ENCODE measurements around the gene POLR3B. TPM values are rescaled to one million over a fixed set of nuclear protein-coding genes. Genes with fewer than 3 reads are reported as not detected.

The POLR3B gene
- total and polyA plus RNA-seq, 2 of the 13 experiments (the other 11 are each of a cell fraction or from before 2014, with no cell fraction given) = 4.8 to 13.1 TPM

DNA sequence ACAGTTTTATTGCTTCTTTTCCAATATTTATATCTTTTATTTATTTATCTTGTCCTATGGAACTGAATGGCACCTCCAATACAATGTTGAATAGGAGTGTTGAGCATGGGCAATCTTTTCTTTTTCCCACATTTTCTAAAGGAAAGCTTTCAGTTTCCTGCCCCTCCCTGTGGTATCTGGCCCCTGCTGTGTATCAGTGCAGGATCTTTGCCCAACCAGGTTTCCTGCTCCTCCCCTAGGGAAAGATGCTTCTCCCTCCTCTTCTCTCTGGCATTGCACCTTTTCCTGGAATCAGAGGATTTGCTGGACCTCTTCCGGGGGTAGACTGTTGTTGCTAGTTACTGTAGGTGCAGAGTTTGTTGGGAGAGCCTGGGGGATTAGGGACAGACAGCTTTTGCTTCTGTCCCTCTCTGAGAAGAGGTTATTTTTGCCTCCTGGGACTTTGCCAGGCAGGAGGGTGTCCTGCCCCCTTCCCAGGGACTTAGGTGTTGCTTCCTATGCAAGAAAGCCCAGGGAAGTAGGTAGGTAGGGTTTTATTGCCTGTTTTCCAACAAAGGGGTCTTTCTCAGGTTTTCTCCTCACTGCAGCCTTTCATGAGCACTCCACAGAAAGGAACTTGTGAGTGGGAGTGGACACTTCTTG lies 67.6 kb downstream of the POLR3B start:
- Histone ChIP-seq H3K9ac (ENCODE audit: insufficient read depth, low read depth, low read length) (no peak overlapping the region), H3K9me3 (ENCODE audit: low read length) (no peaks in the 10 kb centered on the region), H3K36me3 (replicated peaks in 1 of 2; ENCODE audit: control insufficient read depth in 1 of 2, insufficient read depth in 2 of 2, low read length in 2 of 2) (peaks cover 1 to 24% of the 10 kb centered on the region in 2 experiments; a peak in 4 of 5 replicates), H4K20me1 (ENCODE audit: insufficient read depth, low read length) (no peaks in the 10 kb centered on the region), H2AFZ (ENCODE audit: low read length) (no peak overlapping the region), H3K4me2 (ENCODE audit: low read depth, low read length) (no peak overlapping the region), H3K79me2 (ENCODE audit: insufficient read depth, low read length) (no peaks in the 10 kb centered on the region), H3K4me3 (replicated peaks in 1 of 3; ENCODE audit: insufficient read depth in 1 of 3, low read depth in 2 of 3, low read length in 3 of 3) (no peak overlapping the region), H3K4me1 (ENCODE audit: insufficient read depth, low read length) (0 out of 2 replicates have a peak, but pooled peaks cover under 1% of the 10 kb centered on the region), H3K27me3 (ENCODE audit: control insufficient read depth in 1 of 2, insufficient read depth in 2 of 2, low read length in 2 of 2) (no peaks in the 10 kb centered on the region), H3K27ac (ENCODE audit: extremely low read length, insufficient read depth, low read length) (no peak overlapping the region)
- ChIA-PET CTCF (ENCODE audit: low intra/inter-chr PET ratio, low total read pairs) (no interaction called here), POLR2A (no interaction called here)
- FAIRE-seq = no peak
- no peak for DNase-seq (ENCODE audit: low spot score)
- WGBS (ENCODE audit: low lambda C conversion rate) = 100% methylated on average over 1 of the region's 1 CpG
- intact Hi-C loops (cut with micrococcal nuclease; ENCODE audit: unreplicated experiment) (no loop called here), in situ Hi-C loops (cut with HindIII; ENCODE audit: extremely low pct_ligation_motif_present, low pct_unique_long_range_greater_than_20kb) (no loop called here)
- BruUV-seq (replicated peaks) = no TSS peak
- no peak for ATAC-seq
- TF ChIP-seq, protein P1, sequence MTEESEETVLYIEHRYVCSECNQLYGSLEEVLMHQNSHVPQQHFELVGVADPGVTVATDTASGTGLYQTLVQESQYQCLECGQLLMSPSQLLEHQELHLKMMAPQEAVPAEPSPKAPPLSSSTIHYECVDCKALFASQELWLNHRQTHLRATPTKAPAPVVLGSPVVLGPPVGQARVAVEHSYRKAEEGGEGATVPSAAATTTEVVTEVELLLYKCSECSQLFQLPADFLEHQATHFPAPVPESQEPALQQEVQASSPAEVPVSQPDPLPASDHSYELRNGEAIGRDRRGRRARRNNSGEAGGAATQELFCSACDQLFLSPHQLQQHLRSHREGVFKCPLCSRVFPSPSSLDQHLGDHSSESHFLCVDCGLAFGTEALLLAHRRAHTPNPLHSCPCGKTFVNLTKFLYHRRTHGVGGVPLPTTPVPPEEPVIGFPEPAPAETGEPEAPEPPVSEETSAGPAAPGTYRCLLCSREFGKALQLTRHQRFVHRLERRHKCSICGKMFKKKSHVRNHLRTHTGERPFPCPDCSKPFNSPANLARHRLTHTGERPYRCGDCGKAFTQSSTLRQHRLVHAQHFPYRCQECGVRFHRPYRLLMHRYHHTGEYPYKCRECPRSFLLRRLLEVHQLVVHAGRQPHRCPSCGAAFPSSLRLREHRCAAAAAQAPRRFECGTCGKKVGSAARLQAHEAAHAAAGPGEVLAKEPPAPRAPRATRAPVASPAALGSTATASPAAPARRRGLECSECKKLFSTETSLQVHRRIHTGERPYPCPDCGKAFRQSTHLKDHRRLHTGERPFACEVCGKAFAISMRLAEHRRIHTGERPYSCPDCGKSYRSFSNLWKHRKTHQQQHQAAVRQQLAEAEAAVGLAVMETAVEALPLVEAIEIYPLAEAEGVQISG (CRISPR knock-in tag; IDR thresholded peaks at IDR 0.05) = no peak
- TF ChIP-seq ZNF264 (CRISPR knock-in tag; IDR thresholded peaks at IDR 0.05) (no peak), ZNF3 (CRISPR knock-in tag; IDR thresholded peaks at IDR 0.05) (no peak), NFE2L1 (CRISPR knock-in tag; IDR thresholded peaks at IDR 0.05; ENCODE audit: borderline replicate concordance) (no peak), BORCS8-MEF2B (CRISPR knock-in tag; IDR thresholded peaks at IDR 0.05) (no peak), ZFP90 (CRISPR knock-in tag; IDR thresholded peaks at IDR 0.05; ENCODE audit: borderline replicate concordance) (no peak), SMYD3 (CRISPR knock-in tag; IDR thresholded peaks at IDR 0.05) (no peak), NFATC3 (CRISPR knock-in tag; IDR thresholded peaks at IDR 0.05) (no peak)
- TF ChIP-seq, protein P2, sequence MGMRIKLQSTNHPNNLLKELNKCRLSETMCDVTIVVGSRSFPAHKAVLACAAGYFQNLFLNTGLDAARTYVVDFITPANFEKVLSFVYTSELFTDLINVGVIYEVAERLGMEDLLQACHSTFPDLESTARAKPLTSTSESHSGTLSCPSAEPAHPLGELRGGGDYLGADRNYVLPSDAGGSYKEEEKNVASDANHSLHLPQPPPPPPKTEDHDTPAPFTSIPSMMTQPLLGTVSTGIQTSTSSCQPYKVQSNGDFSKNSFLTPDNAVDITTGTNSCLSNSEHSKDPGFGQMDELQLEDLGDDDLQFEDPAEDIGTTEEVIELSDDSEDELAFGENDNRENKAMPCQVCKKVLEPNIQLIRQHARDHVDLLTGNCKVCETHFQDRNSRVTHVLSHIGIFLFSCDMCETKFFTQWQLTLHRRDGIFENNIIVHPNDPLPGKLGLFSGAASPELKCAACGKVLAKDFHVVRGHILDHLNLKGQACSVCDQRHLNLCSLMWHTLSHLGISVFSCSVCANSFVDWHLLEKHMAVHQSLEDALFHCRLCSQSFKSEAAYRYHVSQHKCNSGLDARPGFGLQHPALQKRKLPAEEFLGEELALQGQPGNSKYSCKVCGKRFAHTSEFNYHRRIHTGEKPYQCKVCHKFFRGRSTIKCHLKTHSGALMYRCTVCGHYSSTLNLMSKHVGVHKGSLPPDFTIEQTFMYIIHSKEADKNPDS (CRISPR knock-in tag; IDR thresholded peaks at IDR 0.05) = no peak
- TF ChIP-seq, protein P3, sequence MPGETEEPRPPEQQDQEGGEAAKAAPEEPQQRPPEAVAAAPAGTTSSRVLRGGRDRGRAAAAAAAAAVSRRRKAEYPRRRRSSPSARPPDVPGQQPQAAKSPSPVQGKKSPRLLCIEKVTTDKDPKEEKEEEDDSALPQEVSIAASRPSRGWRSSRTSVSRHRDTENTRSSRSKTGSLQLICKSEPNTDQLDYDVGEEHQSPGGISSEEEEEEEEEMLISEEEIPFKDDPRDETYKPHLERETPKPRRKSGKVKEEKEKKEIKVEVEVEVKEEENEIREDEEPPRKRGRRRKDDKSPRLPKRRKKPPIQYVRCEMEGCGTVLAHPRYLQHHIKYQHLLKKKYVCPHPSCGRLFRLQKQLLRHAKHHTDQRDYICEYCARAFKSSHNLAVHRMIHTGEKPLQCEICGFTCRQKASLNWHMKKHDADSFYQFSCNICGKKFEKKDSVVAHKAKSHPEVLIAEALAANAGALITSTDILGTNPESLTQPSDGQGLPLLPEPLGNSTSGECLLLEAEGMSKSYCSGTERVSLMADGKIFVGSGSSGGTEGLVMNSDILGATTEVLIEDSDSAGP (CRISPR knock-in tag; IDR thresholded peaks at IDR 0.05; ENCODE audit: borderline replicate concordance) = no peak
- TF ChIP-seq, protein P4, sequence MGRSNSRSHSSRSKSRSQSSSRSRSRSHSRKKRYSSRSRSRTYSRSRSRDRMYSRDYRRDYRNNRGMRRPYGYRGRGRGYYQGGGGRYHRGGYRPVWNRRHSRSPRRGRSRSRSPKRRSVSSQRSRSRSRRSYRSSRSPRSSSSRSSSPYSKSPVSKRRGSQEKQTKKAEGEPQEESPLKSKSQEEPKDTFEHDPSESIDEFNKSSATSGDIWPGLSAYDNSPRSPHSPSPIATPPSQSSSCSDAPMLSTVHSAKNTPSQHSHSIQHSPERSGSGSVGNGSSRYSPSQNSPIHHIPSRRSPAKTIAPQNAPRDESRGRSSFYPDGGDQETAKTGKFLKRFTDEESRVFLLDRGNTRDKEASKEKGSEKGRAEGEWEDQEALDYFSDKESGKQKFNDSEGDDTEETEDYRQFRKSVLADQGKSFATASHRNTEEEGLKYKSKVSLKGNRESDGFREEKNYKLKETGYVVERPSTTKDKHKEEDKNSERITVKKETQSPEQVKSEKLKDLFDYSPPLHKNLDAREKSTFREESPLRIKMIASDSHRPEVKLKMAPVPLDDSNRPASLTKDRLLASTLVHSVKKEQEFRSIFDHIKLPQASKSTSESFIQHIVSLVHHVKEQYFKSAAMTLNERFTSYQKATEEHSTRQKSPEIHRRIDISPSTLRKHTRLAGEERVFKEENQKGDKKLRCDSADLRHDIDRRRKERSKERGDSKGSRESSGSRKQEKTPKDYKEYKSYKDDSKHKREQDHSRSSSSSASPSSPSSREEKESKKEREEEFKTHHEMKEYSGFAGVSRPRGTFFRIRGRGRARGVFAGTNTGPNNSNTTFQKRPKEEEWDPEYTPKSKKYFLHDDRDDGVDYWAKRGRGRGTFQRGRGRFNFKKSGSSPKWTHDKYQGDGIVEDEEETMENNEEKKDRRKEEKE (IDR thresholded peaks at IDR 0.05) = no peak
- TF ChIP-seq, protein P5, sequence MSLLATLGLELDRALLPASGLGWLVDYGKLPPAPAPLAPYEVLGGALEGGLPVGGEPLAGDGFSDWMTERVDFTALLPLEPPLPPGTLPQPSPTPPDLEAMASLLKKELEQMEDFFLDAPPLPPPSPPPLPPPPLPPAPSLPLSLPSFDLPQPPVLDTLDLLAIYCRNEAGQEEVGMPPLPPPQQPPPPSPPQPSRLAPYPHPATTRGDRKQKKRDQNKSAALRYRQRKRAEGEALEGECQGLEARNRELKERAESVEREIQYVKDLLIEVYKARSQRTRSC (CRISPR knock-in tag; IDR thresholded peaks at IDR 0.05; ENCODE audit: low read depth) = no peak
